GM21619 (cell line): ENCODE data around the gene FIS1.

ENCODE experiments used
- ATAC-seq: cut with Tn5 transposase; IDR thresholded peaks from one replicate; pipeline ENCODE4 v1.9.1; 2021; ENCODE audit not compliant: unreplicated experiment

Gene FIS1

DNA sequence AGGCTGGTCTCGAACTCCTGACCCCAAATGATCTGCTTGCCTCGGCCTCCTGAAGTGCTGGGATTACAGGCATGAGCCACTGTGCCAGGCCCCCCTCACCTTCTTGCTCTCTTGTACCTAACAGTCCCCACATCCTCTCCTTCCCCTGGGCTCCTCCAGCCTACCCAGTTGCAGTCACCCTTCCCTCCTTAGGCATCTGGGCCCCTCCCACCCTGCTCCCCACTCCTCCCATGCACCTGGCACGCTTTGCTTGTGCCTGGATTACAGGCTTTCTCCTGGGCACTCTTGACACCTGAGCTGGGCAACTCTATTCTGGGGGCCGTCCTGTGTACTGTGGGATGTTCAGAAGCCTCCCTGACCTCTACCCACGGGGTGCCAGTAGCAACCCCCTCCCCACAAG lies 10.2 kb downstream of the FIS1 start:
- ATAC-seq, result no peak

DNA sequence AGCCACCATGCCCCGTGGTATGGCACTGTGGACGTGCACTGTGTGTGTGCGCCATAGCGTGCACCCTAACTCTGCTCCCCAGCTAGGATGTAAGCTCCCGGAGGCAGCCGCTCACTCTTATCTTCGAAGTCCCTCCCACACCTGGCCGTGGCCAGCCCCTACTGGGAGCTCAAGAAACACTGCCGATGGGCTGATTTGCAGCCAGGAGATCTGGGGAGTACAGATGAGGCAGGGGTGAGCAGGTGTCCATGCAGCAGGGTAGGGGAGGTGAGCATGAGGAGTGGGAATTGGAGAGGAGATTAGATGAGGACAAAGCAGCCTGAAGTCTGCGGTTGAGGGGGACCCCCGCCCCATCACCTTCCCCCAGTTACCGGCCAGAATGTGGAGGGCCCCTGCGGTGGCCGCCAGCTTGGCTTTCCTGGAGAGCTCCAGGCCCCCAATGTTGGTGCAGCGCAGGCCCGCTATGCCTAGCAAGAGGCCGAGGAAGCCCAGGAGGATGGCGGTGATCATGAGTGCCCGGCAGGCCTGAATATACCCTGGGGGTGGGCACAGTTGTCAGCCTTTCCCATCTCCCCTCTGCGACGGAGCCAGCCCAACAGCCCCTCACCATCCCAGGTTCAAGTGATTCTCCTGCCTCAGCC lies 10.9 kb downstream of the FIS1 start:
- ATAC-seq, result no peak

DNA sequence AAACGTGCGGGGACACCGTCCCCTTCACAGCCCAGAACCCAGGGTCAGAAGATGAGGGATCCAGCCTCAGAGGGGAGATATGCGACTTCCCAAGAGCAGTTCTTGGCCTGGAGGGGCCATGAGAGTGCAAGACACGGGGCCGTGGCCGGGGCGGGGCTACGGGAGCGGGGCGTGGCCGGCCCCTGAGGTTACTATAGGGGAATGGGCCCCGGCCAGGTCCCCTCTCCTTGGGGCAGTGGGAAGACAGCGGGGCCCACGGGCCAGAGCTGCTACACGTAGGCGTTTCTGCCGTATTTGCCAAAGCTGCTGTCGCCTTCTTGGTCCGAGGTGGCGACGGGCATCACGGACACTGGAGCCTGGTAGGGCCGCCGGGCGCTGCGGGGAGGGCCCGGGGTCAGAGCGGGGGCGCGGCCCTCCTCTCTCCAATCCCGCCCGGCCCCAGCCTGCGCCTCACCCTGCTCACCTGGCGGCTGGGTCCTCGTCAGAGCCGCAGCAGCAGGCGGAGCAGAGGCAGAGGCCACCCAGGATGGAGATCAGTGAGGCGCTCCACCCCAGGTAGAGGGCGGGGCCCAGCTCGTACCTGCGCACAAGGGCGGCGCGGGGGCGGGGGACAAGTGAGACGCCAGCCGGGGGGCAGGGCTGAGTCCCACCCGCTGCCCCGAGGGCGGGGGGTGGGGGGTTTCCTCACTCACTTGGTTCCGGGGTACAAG lies 12.6 kb downstream of the FIS1 start:
- ATAC-seq, result no peak

DNA sequence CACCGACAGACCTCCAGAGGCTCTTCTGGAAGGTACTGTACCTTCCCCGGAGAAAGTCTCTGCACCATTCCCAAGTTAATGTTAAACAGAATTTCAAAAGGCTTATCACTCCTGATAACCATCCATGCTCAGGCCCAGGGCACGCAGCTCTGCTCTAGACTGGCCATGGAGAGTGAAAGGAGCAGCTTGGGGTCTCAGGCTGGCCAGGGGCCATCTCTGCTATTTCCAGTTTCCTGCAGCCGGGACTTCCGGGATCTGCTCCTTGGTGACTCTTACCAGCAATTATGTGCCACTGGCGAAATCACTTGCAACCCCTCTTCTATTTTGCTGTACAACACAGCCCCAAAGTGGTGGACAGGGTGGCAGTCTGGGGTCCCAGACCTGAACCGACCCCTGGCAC lies 13.2 kb downstream of the FIS1 start:
- no peak for ATAC-seq

DNA sequence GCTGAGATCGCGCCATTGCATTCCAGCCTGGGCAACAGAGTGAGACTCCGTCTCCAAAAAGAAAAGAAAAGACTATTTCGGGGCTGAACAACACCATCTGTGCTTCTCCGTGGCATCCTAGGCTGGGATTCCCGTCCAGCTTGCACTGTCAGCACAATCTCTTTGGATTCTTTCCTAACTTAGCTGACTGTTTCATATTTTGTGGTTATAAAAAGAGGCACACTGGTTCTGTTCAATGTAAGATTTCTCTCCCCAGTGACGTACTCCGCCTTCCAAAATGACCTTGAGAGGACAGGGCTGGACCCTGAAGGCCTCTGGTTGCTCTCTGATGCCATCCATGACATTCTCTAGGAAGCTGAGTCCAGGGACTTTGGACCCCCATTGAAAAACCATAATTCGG lies 18.2 kb downstream of the FIS1 start:
- ATAC-seq, result no peak

DNA sequence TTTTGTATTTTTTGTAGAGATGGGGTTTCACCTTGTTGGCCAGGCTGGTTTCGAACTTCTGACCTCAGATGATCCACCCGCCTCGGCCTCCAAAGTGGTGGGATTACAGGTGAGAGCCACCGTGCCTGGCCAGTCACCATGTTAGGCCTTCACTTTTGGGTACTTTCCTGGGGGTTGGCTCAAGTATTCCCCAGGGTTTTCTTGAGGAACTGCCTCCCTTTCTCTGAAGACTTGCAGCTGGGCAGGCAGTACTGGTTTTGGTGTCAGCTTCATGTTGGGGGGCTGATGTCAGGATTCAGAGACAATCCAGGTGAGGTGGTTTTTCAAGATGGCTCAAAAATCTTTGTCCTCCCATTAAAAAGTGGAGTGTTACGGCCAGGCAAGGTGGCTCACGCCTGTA lies 19.2 kb downstream of the FIS1 start:
- no peak for ATAC-seq

DNA sequence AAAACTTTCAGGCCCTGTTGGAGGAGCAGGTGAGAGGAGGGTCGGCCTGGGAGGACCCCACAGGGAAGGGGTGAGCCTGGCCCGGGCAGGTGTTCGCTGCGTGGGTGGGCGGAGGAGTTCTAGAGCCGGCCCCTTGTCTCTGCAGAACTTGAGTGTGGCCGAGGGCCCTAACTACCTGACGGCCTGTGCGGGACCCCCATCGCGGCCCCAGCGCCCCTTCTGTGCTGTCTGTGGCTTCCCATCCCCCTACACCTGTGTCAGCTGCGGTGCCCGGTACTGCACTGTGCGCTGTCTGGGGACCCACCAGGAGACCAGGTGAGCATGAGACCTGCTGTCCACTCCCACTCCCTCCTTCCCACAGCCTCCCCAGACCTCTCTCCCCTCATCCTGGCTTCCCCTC lies 21.4 kb downstream of the FIS1 start:
- ATAC-seq, result no peak

DNA sequence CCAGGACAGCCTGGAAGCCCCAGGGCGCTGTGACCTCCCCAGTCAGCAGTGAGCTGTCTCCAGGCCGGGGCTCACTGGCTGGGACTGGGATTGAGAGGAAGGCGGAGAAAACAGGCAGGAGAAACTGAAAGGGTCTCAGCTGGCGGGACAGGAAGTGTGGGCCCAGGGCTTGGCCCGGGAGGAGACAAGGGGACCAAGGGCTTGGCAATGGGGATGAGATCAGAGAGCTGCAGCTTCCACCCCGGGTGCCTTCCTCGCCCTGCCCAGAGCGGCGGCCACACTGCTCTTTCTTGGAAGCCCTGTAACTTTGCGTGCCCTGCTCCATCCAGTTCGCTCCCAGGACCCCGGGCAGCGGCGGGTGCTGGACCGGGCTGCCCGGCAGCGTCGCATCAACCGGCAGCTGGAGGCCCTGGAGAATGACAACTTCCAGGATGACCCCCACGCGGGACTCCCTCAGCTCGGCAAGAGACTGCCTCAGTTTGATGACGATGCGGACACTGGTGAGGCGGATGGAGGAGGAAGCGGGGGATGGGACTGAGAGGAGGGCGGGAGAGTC lies 22.5 kb downstream of the FIS1 start:
- no peak for ATAC-seq

DNA sequence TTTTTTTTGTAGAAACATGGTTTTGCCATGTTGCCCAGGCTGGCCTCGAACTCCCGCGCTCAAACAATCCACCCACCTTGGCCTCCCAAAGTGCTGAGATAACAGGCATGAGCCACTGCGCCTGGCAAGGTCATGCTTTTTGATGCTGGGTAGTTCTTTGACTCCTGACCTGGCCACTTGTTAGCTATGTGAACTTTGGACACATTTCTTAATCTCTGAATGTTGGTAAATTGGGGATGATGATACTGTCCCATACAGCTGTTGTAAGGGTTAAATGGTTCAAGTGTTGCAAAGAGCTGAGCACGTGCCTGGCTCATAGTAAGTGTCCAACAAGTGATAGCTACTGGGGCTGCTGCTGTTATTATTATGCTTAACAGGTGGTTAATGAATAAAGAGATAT lies 24.6 kb downstream of the FIS1 start:
- no peak for ATAC-seq

DNA sequence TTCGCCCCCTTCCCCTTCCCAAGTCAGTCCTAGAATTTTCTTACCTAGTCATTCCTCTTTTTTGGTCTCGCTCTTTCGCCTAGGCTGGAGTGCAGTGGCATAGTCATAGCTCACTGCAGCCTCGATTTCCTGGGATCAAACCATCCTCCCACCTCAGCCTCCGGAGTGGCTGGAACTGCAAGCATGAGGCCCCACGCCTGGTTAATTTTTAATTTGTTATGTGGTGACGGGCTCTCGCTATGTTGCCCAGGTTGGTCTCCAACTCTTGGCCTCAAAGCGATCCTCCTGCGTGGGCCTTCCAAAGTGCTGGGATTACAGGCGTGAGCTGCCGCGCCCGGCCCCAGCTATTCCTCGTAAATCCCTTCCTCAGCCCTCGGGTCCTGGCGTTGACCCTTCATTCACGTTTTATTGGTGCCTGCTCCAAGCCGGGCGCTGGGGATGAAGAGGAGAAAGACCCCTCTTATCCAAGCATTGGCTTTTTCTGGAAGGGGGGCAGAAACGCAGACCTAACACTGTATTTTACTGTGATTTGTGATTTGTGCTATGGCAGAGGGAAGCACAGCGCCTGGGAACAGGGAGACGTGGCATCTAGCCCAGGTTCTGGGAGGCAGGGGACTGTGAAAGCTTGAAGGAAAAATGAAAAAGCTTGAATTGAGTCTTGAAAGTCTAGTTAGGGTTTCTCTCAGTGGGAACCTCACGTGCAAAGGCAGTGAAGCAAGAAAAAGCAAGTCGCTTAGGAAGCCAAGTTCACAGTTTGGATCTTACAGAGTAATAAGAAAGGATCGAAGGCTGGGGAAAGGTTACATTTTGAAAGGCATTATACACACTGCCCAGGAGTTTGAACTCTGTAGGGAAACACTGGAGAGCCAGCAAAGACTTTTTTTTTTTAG lies 26.4 kb downstream of the FIS1 start:
- ATAC-seq, result peak; percentile 9

DNA sequence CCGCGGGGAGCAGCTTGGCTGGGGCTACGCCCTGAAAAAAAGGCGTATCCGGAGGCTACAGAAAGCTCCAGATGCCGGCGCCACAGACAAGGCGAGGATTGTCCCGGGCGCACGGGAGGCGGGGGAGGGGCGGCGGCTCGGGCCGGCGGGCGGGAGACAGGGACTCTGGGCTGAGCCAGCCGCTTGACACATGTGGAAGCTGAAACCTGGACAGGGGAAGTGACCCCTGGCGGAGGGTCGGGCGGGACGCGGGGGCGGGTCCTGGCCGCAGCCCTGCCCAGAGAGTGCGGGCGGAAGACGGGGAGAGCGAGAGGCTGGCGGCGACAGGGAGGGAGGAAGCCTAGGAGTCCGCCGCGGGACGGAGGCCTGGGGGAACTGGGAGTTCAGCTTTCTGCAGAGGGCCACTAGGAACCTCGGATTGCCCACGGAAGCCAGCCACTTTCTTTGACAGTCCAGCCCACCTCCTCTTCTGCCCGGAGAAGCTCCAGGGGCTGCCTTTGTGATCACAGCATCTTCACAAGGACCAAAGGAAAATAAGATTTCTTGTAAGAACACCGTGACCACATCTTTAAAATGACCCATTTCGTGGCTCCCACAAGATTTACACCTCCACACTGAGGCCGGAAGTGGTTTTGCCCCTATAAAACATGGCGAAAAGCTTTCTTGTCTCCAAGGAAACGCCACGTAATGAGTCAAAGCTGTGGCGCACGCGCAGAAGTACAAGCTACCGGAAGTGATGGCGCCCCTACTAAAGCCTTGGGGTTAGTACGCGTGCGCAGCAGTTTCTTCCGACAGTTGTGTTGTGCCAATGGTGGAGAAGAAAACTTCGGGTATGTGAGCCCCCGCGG lies 27.3 kb downstream of the FIS1 start, which contains the start of the genes PLOD3 and ZNHIT1:
Gene PLOD3 (minus strand): TSS at position 194 of the 848 bp plus-strand sequence. CDS start 307 bp downstream, outside the sequence.
Gene ZNHIT1 (plus strand): TSS at position 778 of the 848 bp plus-strand sequence. CDS start 31 bp downstream, at position 809.
- ATAC-seq, result peak; percentile 64

DNA sequence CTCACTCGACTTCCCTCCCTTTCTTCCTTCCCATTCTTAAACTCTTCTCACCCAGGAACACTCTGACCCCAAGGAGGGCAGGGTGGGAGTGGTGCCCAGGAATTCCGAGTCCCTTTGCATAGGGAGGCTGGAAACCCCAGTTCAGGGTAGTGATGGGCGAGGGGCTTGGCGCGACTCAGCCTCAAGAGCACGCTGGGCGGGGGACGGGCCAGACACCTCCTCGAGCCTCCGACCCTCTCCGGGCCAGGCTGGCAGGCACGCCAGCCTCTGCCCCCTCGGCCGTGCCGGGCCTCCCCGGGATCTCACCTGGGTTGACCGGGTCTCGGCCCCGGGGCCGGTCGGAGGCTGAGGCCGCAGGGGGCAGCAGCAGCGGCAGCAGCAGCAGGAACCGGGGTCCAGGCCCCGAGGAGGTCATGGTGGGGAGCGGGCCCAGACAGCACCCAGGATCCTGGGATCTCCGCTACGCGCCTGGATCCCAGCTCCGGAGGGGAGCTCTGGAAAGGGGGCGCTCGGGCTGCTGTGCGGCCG lies 28.0 kb downstream of the FIS1 start:
- ATAC-seq, result peak; percentile 23

DNA sequence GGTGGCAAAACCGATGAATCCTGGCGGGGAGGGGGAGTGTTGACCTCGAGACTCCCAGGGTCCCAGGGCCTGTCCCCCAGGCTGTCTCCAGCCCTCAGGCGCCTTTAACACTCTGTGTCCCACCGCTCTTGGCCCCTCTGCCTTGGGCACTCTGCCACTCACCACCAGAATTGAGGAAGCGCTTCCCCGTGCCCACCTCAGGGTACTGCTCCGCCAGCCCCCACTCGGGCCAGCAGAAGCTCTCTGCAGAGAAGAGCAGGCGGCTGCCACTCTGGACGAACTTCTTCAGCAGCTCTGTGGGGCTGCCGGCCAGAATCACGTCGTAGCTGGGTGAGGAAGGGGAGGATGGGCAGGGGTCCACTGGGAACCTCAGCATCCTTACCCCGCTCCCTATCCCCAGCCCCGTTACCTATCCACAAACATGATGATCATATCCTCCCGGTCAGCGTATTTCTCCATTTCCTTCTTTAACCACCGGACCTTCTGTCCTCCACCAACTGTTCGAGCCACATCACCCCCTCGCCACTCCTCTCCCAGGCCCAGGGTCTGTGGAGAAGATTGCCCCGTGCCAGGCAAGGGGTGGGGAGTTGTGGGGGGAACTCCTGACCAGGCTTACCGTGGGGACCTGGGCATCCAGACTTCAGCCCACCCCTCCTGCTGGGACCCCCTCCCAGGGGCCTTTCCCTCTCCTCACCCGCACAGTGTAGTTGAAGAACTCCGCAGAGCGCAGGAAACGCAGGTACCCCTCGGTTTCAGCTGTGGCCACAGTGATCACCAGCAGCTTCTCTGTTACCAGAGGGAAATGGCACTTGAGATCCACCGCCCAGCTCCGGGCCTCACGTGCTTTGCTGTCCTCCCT lies 28.7 kb downstream of the FIS1 start:
- ATAC-seq, result no peak

DNA sequence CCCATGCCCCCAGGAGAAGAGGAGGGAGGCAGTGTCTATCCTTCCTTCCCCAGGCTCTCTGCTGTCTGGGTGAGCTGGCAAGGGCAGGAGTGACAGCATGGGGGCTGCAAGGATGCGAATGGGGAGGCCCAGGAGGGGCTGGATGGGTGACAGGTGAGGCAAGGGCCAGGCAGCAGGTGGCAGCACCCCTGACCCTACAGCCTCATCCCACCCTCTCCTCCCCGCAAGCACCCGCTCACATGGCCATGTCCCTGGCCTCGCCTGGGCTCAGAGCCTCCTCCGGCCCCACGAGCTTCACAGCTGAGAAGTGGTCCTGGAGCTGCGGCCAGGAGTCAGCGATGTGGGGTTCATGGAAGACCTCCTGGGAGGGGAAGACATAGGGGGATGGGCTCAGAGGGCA lies 32.9 kb downstream of the FIS1 start:
- ATAC-seq, result no peak

DNA sequence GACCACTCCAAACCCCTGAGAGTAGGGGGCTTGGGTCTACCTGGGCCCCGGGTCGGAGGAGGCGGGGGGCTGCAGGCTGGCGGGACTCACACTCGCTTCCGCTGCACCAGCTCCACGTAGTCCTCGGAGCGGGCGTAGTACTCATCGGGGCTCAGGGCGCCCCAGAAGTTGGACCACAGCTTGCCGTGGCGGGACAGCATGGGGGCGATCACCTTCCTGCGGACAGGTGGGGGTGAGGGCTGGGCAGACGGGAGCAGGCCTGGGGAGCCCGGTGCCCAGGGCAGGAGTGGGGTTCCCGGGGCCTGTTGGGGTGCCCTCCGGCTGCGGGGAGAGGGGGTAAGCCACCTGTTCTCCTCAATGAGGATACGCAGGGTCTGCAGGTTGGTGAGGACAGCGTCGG lies 33.4 kb downstream of the FIS1 start:
- ATAC-seq, result no peak

DNA sequence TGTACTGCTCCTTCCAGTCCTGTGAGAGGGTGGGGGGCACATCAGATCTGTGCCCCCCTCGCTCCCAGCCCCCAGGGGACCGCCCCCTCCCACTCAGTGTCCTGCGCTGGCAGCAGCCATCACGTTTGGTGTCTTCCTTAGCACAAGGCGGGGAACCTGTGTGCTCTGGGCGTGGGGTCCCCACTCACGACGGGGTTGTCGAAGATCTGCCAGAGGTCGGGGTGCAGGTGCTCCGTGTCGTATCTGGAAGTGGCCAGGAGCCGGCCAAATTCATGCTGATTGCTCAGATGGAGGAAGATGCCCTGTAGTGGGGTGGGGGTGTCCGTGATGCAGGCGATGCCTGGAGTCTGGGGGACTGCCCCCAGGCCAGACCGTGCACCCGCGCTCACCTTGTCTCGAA lies 34.7 kb downstream of the FIS1 start:
- ATAC-seq, result no peak

DNA sequence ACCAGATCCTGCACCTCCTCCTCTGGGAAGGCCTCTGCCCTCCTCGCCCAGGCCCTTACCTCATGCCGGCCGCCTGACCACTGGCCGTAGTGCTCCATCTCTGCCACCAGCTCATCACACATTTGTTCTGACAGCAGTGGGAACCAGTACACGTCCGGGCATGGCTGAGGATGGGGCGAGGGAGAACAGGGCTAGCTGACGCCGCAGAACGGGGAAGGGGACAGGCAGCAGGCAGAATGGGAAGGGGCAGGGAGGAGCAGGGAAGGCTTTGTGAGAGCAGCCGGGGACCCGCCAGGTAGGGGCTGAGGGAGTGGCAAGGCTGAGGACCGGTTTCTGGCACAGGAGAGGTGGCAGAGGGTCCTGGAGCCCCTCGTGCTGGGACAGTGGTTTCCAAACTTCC lies 36.1 kb downstream of the FIS1 start:
- ATAC-seq, result no peak

DNA sequence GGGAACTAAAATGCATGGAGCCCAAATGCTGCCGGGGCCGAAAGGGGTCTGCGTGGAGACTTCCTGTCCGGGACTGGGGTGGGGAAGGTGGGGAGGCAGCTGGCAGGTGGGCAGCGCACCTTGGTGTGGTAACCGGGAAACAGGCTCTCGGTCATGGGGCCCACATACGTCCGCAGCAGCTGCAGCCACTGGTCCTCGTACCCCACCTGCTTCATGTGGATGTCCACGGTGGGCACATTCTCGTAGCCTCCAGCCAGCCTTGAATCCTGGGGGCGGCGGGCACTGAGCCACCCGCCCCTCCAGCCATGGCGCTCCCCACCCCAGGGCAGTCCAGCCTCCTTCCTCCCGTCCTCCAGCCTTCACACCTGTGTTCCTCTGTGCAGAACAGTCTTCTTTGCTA lies 37.4 kb downstream of the FIS1 start:
- no peak for ATAC-seq

DNA sequence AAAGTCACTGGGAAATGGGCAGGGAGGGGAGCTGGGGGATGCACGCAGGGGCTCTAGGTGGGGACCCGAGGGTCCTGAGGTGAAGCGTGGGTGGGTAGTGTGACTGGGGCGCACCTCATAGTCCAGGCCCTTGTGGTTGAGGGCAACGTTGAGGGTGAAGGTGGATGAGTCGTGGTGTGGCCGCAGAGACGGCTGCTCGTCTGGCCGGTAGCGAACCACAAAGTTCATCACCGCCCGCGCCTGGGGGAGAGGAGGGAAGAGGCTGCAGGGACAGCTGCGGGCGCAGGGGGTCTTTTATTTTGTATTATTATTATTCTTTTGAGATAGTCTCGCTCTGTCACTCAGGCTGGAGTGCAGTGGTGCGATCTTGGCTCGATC lies 38.2 kb downstream of the FIS1 start:
- no peak for ATAC-seq
